A549 (cell line): Measurements from ENCODE around the gene DDX39B. TPM values are rescaled to one million over a fixed set of nuclear protein-coding genes. Genes with fewer than 3 reads are reported as not detected.

ENCODE experiments used
- ATAC-seq, 2 experiments: fragments of 200-7000 bp in 1 of 2; fragments of >200 bp in 1 of 2; cut with Nextera tagmentation in 1 of 2; cut with Tn5 transposase in 1 of 2; 3 replicates each; pipeline versions ENCODE4 v1.8.0 to v1.9.1; 2018 to 2020; ENCODE audit warnings: mild to moderate bottlenecking in 1 of 2, moderate library complexity in 1 of 2
- CTCF ChIA-PET: fragments of 300-600 bp; sonication (Branson Sonifier 250); formaldehyde crosslinking; extraction: SDS; loops from one replicate; lab custom pipeline; 2021; ENCODE audit warnings: antibody characterized with exemption, inconsistent platforms; lab: Yijun Ruan, JAX
- POLR2A ChIA-PET: fragments of 350-600 bp; formaldehyde crosslinking; extraction: SDS; loops from one replicate; lab custom pipeline; 2021; ENCODE audit warnings: antibody characterized with exemption, inconsistent platforms; lab: Yijun Ruan, JAX
- DNase-seq, 2 experiments: peaks; one replicate each; pipeline versions ENCODE4 v3.0.0 to v3.0.0-alpha.2; 2011 to 2016; ENCODE audit warnings: low read depth in 1 of 2, low spot score in 1 of 2
- FAIRE-seq: peaks from 2 replicates; lab custom pipeline; 2011; peaks lifted over from hg19 to GRCh38; lab: Jason Lieb, UNC
- H3K27ac ChIP-seq, 2 experiments: fragments of >200 bp; sonication (Bioruptor Twin); formaldehyde crosslinking; 3 replicates each; pipeline ENCODE4 v1.5.1; 2016 to 2017
- H3K4me1 ChIP-seq: fragments of >200 bp; sonication (Bioruptor Twin); formaldehyde crosslinking; 3 replicates; pipeline ENCODE4 v1.6.1; 2016
- H3K4me2 ChIP-seq: fragments of >200 bp; sonication (Bioruptor Twin); formaldehyde crosslinking; 3 replicates; pipeline ENCODE4 v1.6.1; 2016
- H3K4me3 ChIP-seq: fragments of >200 bp; sonication (Bioruptor Twin); formaldehyde crosslinking; 3 replicates; pipeline ENCODE4 v1.5.1; 2016
- H3K9me3 ChIP-seq: fragments of >200 bp; sonication (Bioruptor Twin); formaldehyde crosslinking; 3 replicates; pipeline ENCODE4 v1.6.1; 2016
- BHLHE40 ChIP-seq: IDR thresholded peaks from 2 replicates; pipeline ENCODE4 v1.6.1; 2012; ENCODE audit warnings: low read depth, low read length, inconsistent platforms
- CBX2 ChIP-seq: fragments of 200-600 bp; sonication (generic); IDR thresholded peaks from 2 replicates; pipeline ENCODE4 v1.6.1; 2016; ENCODE audit warnings: low read depth, mild to moderate bottlenecking, borderline replicate concordance
- EHF ChIP-seq: fragments of 250-450 bp; sonication (Bioruptor Pico); IDR thresholded peaks from 2 replicates; pipeline ENCODE4 v1.5.0; 2020; ENCODE audit warnings: mild to moderate bottlenecking
- EHMT2 ChIP-seq: fragments of 200-600 bp; sonication (generic); IDR thresholded peaks from 2 replicates; pipeline ENCODE4 v1.6.1; 2016; ENCODE audit warnings: antibody characterized with exemption, low read depth, mild to moderate bottlenecking, moderate library complexity
- FOSL2 ChIP-seq, 2 experiments: fragments of 450-650 bp in 1 of 2; fragments of >200 bp in 1 of 2; sonication (Bioruptor Twin) in 1 of 2; formaldehyde crosslinking; IDR thresholded peaks; 2 replicates each; pipeline versions ENCODE4 v1.5.0 to v1.6.1; 2016 to 2020; ENCODE audit warnings: mild to moderate bottlenecking in 1 of 2, moderate library complexity in 1 of 2
- FOXS1 ChIP-seq: fragments of 250-450 bp; sonication (Bioruptor Pico); IDR thresholded peaks from 2 replicates; pipeline ENCODE4 v1.5.0; 2020; ENCODE audit warnings: mild to moderate bottlenecking, moderate library complexity
- HDAC2 ChIP-seq: fragments of 200-600 bp; sonication (generic); IDR thresholded peaks from 2 replicates; pipeline ENCODE4 v1.6.1; 2016
- HEYL ChIP-seq: fragments of 250-450 bp; sonication (Bioruptor Pico); IDR thresholded peaks from 2 replicates; pipeline ENCODE4 v1.8.0; 2021; ENCODE audit warnings: mild to moderate bottlenecking, moderate library complexity
- KDM5A ChIP-seq: fragments of 200-600 bp; sonication (generic); IDR thresholded peaks from 2 replicates; pipeline ENCODE4 v1.6.1; 2016; ENCODE audit warnings: antibody characterized with exemption, mild to moderate bottlenecking
- MAFK ChIP-seq: fragments of 450-650 bp; IDR thresholded peaks from 2 replicates; pipeline ENCODE4 v1.6.1; 2014; ENCODE audit not compliant: partially characterized antibody
- MAZ ChIP-seq: fragments of 150-350 bp; IDR thresholded peaks from 2 replicates; pipeline ENCODE4 v1.6.1; 2014; ENCODE audit warnings: antibody characterized with exemption, low read depth, low read length, borderline replicate concordance
- NPAS2 ChIP-seq: fragments of 250-450 bp; sonication (Bioruptor Pico); IDR thresholded peaks from 2 replicates; pipeline ENCODE4 v1.8.0; 2022; ENCODE audit warnings: mild to moderate bottlenecking, moderate library complexity, borderline replicate concordance
- NR3C1 ChIP-seq: fragments of >200 bp; sonication (Bioruptor Twin); formaldehyde crosslinking; IDR thresholded peaks from 3 replicates; pipeline ENCODE4 v1.6.1; 2017
- PHF8 ChIP-seq: fragments of 200-600 bp; sonication (generic); IDR thresholded peaks from 2 replicates; pipeline ENCODE4 v1.6.1; 2016; ENCODE audit warnings: low read depth, mild to moderate bottlenecking, antibody characterized with exemption, moderate library complexity, borderline replicate concordance
- POLR2A ChIP-seq: IDR thresholded peaks from 2 replicates; pipeline ENCODE4 v1.6.1; 2012; ENCODE audit warnings: mild to moderate bottlenecking, low read length
- RCOR1 ChIP-seq: fragments of 150-350 bp; IDR thresholded peaks from 2 replicates; pipeline ENCODE4 v1.6.1; 2014; ENCODE audit warnings: antibody characterized with exemption, low read length, low read depth
- RFX5 ChIP-seq: fragments of 450-650 bp; IDR thresholded peaks from 2 replicates; pipeline ENCODE4 v1.7.1; 2014; ENCODE audit warnings: antibody characterized with exemption, mild to moderate bottlenecking, moderate library complexity
- SMC3 ChIP-seq: fragments of >200 bp; sonication (Bioruptor Twin); formaldehyde crosslinking; IDR thresholded peaks from 3 replicates; pipeline ENCODE4 v1.6.1; 2018; ENCODE audit warnings: inconsistent platforms
- SREBF2 ChIP-seq: fragments of 450-650 bp; IDR thresholded peaks from 2 replicates; pipeline ENCODE4 v1.6.1; 2014; ENCODE audit warnings: mild to moderate bottlenecking, moderate library complexity
- TFCP2L1 ChIP-seq: fragments of 250-450 bp; sonication (Bioruptor Pico); IDR thresholded peaks from 2 replicates; pipeline ENCODE4 v1.5.0; 2021; ENCODE audit warnings: mild to moderate bottlenecking
- ZFP36 ChIP-seq: fragments of 450-650 bp; IDR thresholded peaks from 2 replicates; pipeline ENCODE4 v1.6.1; 2014; ENCODE audit warnings: borderline replicate concordance; ENCODE audit not compliant: partially characterized antibody
- WGBS: methylation state at CpG from one replicate; pipeline ENCODE4 v1.1.6; 2017; ENCODE audit errors: missing lambda C conversion rate; 5-methylcytosine and 5-hydroxymethylcytosine counted together
- polyA plus RNA-seq, 4 experiments: library from polyadenylated mRNA; depleted of rRNA in 3 of 4; stranded (reverse); fragments of >200 nt; fragmentation: RNase III in 1 of 4; extraction: RNeasy Plus Mini Kit Qiagen cat#74134 plus additional on column Dnase treatment in 1 of 4; gene quantifications; 2 replicates in 3 of 4; 3 replicates in 1 of 4; pipeline ENCODE4 v1.2.3, GENCODE V29; 2011 to 2017
- TF ChIP-seq, protein P1 (sequence below): fragments of >200 bp; sonication (Bioruptor Twin); formaldehyde crosslinking; IDR thresholded peaks from 3 replicates; pipeline ENCODE4 v1.5.1; 2016
- TF ChIP-seq, protein P2 (sequence below): IDR thresholded peaks from 2 replicates; pipeline ENCODE4 v1.6.1; 2012
- TF ChIP-seq, protein P3 (sequence below): IDR thresholded peaks from 2 replicates; pipeline ENCODE4 v1.6.1; 2012
- TF ChIP-seq, protein P4 (sequence below): fragments of 250-450 bp; sonication (Bioruptor Pico); IDR thresholded peaks from 2 replicates; pipeline ENCODE4 v1.5.0; 2021; ENCODE audit warnings: mild to moderate bottlenecking, moderate library complexity, borderline replicate concordance
- TF ChIP-seq, protein P5 (sequence below): fragments of >200 bp; sonication (Bioruptor Twin); formaldehyde crosslinking; IDR thresholded peaks from 2 replicates; pipeline ENCODE4 v1.6.1; 2016

The DDX39B gene
- polyA plus RNA-seq, 2 of the 4 experiments (the other 2 are of a cell fraction): 267 to 441 TPM

DNA sequence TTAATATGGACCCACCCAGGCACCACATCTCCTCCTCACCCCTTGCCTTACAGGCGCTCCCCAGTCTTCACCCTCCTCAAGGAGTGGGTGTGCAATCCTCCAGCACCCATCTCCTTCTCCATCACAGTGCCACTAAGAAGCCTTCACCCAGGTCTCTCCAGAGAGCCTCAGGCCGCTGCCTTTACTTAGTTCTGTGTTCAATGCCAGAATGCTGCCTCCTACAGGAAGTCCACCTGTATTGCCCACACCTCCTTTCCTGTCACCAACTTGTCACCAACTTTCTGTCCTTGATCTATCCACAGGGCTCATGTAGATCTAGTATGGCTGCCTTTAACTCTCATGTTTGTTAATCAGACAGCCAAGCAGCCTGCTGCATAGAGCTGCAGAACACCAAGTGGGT is 43.7 kb upstream of the DDX39B start:
- ATAC-seq (0 out of 6 replicates have a peak, but pooled peaks of 1 of the 2 experiments have one; percentile 8), DNase-seq (peak in 1 of 2 experiments; percentile 36), FAIRE-seq (no peak)
- WGBS: 53% methylated on average over 2 of the region's 2 CpGs
- Histone ChIP-seq H3K9me3 (no peaks in the 10 kb centered on the region), H3K4me1 (peaks cover 6% of the 10 kb centered on the region; the same call in 1 of the 3 replicates), H3K4me3 (no peak overlapping the region), H3K4me2 (no peak overlapping the region), H3K27ac (no peak overlapping the region)
- TF ChIP-seq ZFP36 (peak; percentile 76), RCOR1 (no peak), SMC3 (no peak), SREBF2 (no peak)
- TF ChIP-seq, protein P1, sequence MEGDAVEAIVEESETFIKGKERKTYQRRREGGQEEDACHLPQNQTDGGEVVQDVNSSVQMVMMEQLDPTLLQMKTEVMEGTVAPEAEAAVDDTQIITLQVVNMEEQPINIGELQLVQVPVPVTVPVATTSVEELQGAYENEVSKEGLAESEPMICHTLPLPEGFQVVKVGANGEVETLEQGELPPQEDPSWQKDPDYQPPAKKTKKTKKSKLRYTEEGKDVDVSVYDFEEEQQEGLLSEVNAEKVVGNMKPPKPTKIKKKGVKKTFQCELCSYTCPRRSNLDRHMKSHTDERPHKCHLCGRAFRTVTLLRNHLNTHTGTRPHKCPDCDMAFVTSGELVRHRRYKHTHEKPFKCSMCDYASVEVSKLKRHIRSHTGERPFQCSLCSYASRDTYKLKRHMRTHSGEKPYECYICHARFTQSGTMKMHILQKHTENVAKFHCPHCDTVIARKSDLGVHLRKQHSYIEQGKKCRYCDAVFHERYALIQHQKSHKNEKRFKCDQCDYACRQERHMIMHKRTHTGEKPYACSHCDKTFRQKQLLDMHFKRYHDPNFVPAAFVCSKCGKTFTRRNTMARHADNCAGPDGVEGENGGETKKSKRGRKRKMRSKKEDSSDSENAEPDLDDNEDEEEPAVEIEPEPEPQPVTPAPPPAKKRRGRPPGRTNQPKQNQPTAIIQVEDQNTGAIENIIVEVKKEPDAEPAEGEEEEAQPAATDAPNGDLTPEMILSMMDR: peak; percentile 23; the same call in 2 of the 3 replicates
- ChIA-PET CTCF (interaction anchor here (0.7 to 18.3 kb wide), 7 partner anchors 9 to 92 kb away, joined by 3 to 338 read pairs (median 6); partner anchors contain the start of genes ATP6V1G2, NCR3, NFKBIL1 and TNF), POLR2A (no interaction called here)

DNA sequence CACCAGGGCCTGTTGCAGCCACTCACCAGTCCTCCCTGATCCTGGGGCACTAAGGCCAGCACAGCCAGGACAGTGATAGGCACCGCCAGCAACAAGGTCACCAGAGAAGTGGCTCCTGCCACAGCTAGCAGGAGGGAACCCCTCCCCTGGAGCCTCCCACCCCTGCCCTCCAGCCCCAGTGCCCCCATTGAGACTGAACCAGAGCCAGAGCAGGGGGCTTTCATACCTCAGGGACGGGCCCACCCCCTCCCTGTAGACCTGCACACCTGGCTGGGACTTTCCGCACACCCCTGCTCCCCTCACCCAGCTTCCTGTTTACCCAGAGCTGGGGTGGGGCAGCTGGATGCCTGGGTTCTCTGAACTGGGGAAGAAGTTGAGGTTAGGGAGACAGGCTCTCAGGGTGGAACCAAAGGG is 40.4 kb upstream of the DDX39B start, which contains the start of gene LTB:
LTB (minus strand) TSS at position 195 of the 414 bp plus-strand sequence; CDS start at position 188, 7 bp downstream.
- no CpG with 5 or more reads among the region's 3 CpGs for WGBS
- CTCF ChIA-PET: interaction anchor here (0.9 to 18.3 kb wide), 7 partner anchors 12 to 35 kb away, joined by 3 to 338 read pairs (median 30); partner anchors contain the start of genes ATP6V1G2, LTA, NCR3 and NFKBIL1
- peak within 1 kb of the TSS; percentile 63 for H3K4me3 ChIP-seq
- H3K27ac ChIP-seq: peak within 1 kb of the TSS; percentile 73 to 94
- no peaks in the 10 kb centered on the region for H3K9me3 ChIP-seq
- FAIRE-seq (no peak), DNase-seq (no peak), ATAC-seq (no peak)
- TF ChIP-seq ZFP36 (no peak), MAFK (no peak), HDAC2 (no peak), EHMT2 (no peak), FOSL2 (IDR thresholded peaks at IDR 0.05) (no peak), FOSL2 (CRISPR knock-in tag; IDR thresholded peaks at IDR 0.05) (no peak), TFCP2L1 (no peak), CBX2 (no peak), RFX5 (no peak), EHF (CRISPR knock-in tag) (no peak)
- TF ChIP-seq, protein P2, sequence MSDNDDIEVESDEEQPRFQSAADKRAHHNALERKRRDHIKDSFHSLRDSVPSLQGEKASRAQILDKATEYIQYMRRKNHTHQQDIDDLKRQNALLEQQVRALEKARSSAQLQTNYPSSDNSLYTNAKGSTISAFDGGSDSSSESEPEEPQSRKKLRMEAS: no peak
- peak within 1 kb of the TSS; percentile 86 for H3K4me2 ChIP-seq
- H3K4me1 ChIP-seq: peaks cover 6% of the 10 kb centered on the region; the same call in 1 of the 3 replicates
- POLR2A ChIA-PET: no interaction called here

DNA sequence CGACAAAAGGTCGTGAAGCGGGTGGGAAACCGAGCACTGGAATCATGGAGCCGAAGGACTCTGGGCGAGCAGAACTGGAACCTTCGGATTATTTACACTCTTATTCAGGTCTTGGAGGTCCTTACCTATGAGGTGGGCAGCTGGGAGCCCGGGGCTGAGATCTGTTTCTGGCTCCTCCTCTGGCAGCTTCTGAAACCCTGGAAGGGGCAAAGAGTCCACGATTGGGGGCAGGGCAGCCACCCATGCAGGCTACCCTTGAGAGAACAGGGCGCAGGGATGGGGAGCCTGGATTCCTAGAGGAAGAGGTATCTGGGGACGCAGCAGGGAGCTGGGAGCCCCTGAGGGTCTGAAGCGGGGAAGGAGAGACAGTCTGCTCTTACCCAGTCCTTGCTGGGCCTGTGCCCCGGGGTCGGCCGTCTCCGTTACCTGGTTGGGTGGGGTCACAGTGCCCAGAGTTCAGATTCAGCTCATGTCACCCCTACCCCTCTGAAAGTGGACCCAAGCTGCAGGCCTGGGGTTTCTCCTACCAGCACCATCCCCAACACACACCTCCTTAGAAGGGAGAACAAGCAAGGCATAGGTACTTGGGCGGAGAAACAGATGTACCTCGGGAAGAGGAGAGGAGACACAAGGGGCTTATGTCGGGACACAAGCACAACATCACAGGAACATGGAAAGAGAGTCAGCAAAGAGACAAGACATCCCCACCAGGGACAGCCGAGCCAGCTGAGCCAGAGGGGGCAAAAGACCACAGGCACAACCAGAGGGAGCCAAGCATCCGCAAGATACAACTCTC is 39.8 kb upstream of the DDX39B start:
- FAIRE-seq: no peak
- CTCF ChIA-PET: interaction anchor here (0.9 to 18.3 kb wide), 11 partner anchors 12 to 90 kb away, joined by 3 to 338 read pairs (median 10); partner anchors contain the start of genes ATP6V1G2, LTA, NCR3 and NFKBIL1

More for the DNA sequence above, 39.8 kb upstream of the DDX39B start:
- peak overlapping the region; percentile 73 to 94 for H3K27ac ChIP-seq
- H3K9me3 ChIP-seq: no peaks in the 10 kb centered on the region
- DNase-seq (no peak), ATAC-seq (peak; percentile 20 to 46; a peak in 4 of 6 replicates)
- peak overlapping the region; percentile 63 for H3K4me3 ChIP-seq
- POLR2A ChIA-PET: interaction anchor here (0.8 kb wide), 1 partner anchor 17 kb away, joined by 4 read pairs; no protein-coding TSS in a partner anchor
- H3K4me2 ChIP-seq: peak overlapping the region; percentile 86
- peaks cover 6% of the 10 kb centered on the region; the same call in 1 of the 3 replicates for H3K4me1 ChIP-seq
- 41% methylated on average over 19 of the region's 21 CpGs for WGBS
- TF ChIP-seq KDM5A: no peak
- TF ChIP-seq NR3C1: no peak
- TF ChIP-seq, protein P3, sequence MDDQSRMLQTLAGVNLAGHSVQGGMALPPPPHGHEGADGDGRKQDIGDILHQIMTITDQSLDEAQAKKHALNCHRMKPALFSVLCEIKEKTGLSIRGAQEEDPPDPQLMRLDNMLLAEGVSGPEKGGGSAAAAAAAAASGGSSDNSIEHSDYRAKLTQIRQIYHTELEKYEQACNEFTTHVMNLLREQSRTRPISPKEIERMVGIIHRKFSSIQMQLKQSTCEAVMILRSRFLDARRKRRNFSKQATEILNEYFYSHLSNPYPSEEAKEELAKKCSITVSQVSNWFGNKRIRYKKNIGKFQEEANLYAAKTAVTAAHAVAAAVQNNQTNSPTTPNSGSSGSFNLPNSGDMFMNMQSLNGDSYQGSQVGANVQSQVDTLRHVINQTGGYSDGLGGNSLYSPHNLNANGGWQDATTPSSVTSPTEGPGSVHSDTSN: no peak
- TF ChIP-seq, protein P4, sequence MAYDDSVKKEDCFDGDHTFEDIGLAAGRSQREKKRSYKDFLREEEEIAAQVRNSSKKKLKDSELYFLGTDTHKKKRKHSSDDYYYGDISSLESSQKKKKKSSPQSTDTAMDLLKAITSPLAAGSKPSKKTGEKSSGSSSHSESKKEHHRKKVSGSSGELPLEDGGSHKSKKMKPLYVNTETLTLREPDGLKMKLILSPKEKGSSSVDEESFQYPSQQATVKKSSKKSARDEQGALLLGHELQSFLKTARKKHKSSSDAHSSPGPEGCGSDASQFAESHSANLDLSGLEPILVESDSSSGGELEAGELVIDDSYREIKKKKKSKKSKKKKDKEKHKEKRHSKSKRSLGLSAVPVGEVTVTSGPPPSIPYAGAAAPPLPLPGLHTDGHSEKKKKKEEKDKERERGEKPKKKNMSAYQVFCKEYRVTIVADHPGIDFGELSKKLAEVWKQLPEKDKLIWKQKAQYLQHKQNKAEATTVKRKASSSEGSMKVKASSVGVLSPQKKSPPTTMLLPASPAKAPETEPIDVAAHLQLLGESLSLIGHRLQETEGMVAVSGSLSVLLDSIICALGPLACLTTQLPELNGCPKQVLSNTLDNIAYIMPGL (CRISPR knock-in tag): no peak
- TF ChIP-seq EHMT2: no peak
- no peak for TF ChIP-seq RFX5
- TF ChIP-seq, protein P5, sequence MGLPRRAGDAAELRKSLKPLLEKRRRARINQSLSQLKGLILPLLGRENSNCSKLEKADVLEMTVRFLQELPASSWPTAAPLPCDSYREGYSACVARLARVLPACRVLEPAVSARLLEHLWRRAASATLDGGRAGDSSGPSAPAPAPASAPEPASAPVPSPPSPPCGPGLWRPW: no peak
- TF ChIP-seq TFCP2L1: no peak
- TF ChIP-seq SREBF2: no peak
- TF ChIP-seq RCOR1: no peak
- no peak for TF ChIP-seq NPAS2
- no peak; the same call in 1 of the 2 replicates for TF ChIP-seq PHF8
- no peak for TF ChIP-seq POLR2A
- TF ChIP-seq MAZ: no peak
- TF ChIP-seq BHLHE40: no peak
- no peak for TF ChIP-seq FOXS1 (CRISPR knock-in tag)
- TF ChIP-seq HEYL (CRISPR knock-in tag): no peak
